Stimulated activated naive CD4-positive, alpha-beta T cell treated with Interleukin-2 at 50 U/mL for 16 hours (primary cell): ENCODE results near the gene DNAH17.
"Not testable (repeated sequence)": the region's sequence is repeated elsewhere in the genome, so short reads cannot be mapped to it uniquely, and the experiment has no call there.

ENCODE experiments used
- DNase-seq: peaks from one replicate; lab custom pipeline; 2025; lab: John Stamatoyannopoulos, UW

Gene DNAH17

GRCh38 chr17:78522031-78522809 is 55.0 kb downstream of the DNAH17 start:
- DNase-seq, result no peak

- no peak for DNase-seq
Measured at GRCh38 chr17:78517421-78517820, 59.8 kb downstream of the DNAH17 start.

- DNase-seq, result no peak
Measured at GRCh38 chr17:78515480-78515879, 61.7 kb downstream of the DNAH17 start.

- no peak for DNase-seq
Measured at GRCh38 chr17:78514521-78514920, 62.7 kb downstream of the DNAH17 start.

- DNase-seq, result no peak
Measured at GRCh38 chr17:78512976-78513375, 64.2 kb downstream of the DNAH17 start.

- DNase-seq, result no peak
Measured at GRCh38 chr17:78510141-78511075, 66.8 kb downstream of the DNAH17 start.

GRCh38 chr17:78507526-78507925 is 69.7 kb downstream of the DNAH17 start:
- DNase-seq, result no peak

- no peak for DNase-seq
Measured at GRCh38 chr17:78506454-78507309, 70.5 kb downstream of the DNAH17 start.

- DNase-seq, result no peak
Measured at GRCh38 chr17:78504156-78504925, 72.9 kb downstream of the DNAH17 start.

- not testable (repeated sequence) for DNase-seq
Measured at GRCh38 chr17:78503388-78503787, 73.8 kb downstream of the DNAH17 start.

GRCh38 chr17:78502611-78503148 is 74.5 kb downstream of the DNAH17 start:
- no peak for DNase-seq

- DNase-seq, result no peak
Measured at GRCh38 chr17:78501241-78502036, 75.8 kb downstream of the DNAH17 start.

GRCh38 chr17:78500806-78501205 is 76.4 kb downstream of the DNAH17 start:
- DNase-seq, result no peak

GRCh38 chr17:78499715-78500540 is 77.3 kb downstream of the DNAH17 start:
- no peak for DNase-seq

- no peak for DNase-seq
Measured at GRCh38 chr17:78498848-78499247, 78.3 kb downstream of the DNAH17 start.

- peak; percentile 15 for DNase-seq
Measured at GRCh38 chr17:78497115-78497540, 80.1 kb downstream of the DNAH17 start.

GRCh38 chr17:78496311-78496710 is 80.9 kb downstream of the DNAH17 start:
- DNase-seq, result no peak

- no peak for DNase-seq
Measured at GRCh38 chr17:78495634-78496033, 81.6 kb downstream of the DNAH17 start.

- no peak for DNase-seq
Measured at GRCh38 chr17:78494696-78495330, 82.4 kb downstream of the DNAH17 start.
